ENCODE data around the gene TRIM15.

The TRIM15 gene

GRCh38 chr6:30188541-30188940 is 25.2 kb downstream of the TRIM15 start:
- no peak for TF ChIP-seq TAF1 (IDR thresholded peaks at IDR 0.05; ENCODE audit: low read depth, low read length)
- FAIRE-seq (no peak), DNase-seq (ENCODE audit: insufficient read length, low spot score) (no peak)

- FAIRE-seq, result no peak
- no peak for DNase-seq (ENCODE audit: insufficient read length, low spot score)
- TF ChIP-seq SPI1 (IDR thresholded peaks at IDR 0.05; ENCODE audit: low read depth, low read length), result no peak
- TF ChIP-seq POLR2AphosphoS5 (IDR thresholded peaks at IDR 0.05; ENCODE audit: low read depth, low read length), result 0 out of 2 replicates have a peak, but pooled peaks have one; percentile 20
Measured at GRCh38 chr6:30192076-30192475, 28.7 kb downstream of the TRIM15 start.

GRCh38 chr6:30194797-30195690 is 31.7 kb downstream of the TRIM15 start:
- DNase-seq (ENCODE audit: insufficient read length, low spot score) (no peak), FAIRE-seq (no peak)
- TF ChIP-seq POU2F2 (IDR thresholded peaks at IDR 0.05; ENCODE audit: low read depth, low read length) (no peak), POLR2AphosphoS5 (IDR thresholded peaks at IDR 0.05; ENCODE audit: low read depth, low read length) (no peak), POLR2A (IDR thresholded peaks at IDR 0.05; ENCODE audit: low read depth, low read length) (no peak), TAF1 (IDR thresholded peaks at IDR 0.05; ENCODE audit: low read depth, low read length) (no peak), PAX5 (IDR thresholded peaks at IDR 0.05; ENCODE audit: insufficient read depth, low read length, severe bottlenecking) (no peak), SPI1 (IDR thresholded peaks at IDR 0.05; ENCODE audit: low read depth, low read length) (no peak)

GRCh38 chr6:30195951-30196350 is 32.6 kb downstream of the TRIM15 start:
- DNase-seq (ENCODE audit: insufficient read length, low spot score), result no peak
- no peak for FAIRE-seq
- TF ChIP-seq POU2F2 (IDR thresholded peaks at IDR 0.05; ENCODE audit: low read depth, low read length) (no peak), SPI1 (IDR thresholded peaks at IDR 0.05; ENCODE audit: low read depth, low read length) (no peak), POLR2A (IDR thresholded peaks at IDR 0.05; ENCODE audit: low read depth, low read length) (no peak), TAF1 (IDR thresholded peaks at IDR 0.05; ENCODE audit: low read depth, low read length) (no peak), PAX5 (IDR thresholded peaks at IDR 0.05; ENCODE audit: insufficient read depth, low read length, severe bottlenecking) (no peak), POLR2AphosphoS5 (IDR thresholded peaks at IDR 0.05; ENCODE audit: low read depth, low read length) (no peak)

- FAIRE-seq (no peak), DNase-seq (ENCODE audit: insufficient read length, low spot score) (no peak)
- TF ChIP-seq TAF1 (IDR thresholded peaks at IDR 0.05; ENCODE audit: low read depth, low read length), result no peak
- TF ChIP-seq SPI1 (IDR thresholded peaks at IDR 0.05; ENCODE audit: low read depth, low read length), result no peak
- no peak for TF ChIP-seq POU2F2 (IDR thresholded peaks at IDR 0.05; ENCODE audit: low read depth, low read length)
- no peak for TF ChIP-seq POLR2A (IDR thresholded peaks at IDR 0.05; ENCODE audit: low read depth, low read length)
- no peak for TF ChIP-seq POLR2AphosphoS5 (IDR thresholded peaks at IDR 0.05; ENCODE audit: low read depth, low read length)
- TF ChIP-seq PAX5 (IDR thresholded peaks at IDR 0.05; ENCODE audit: insufficient read depth, low read length, severe bottlenecking), result no peak
Measured at GRCh38 chr6:30196376-30196775, 33.0 kb downstream of the TRIM15 start.

GRCh38 chr6:30198166-30199084 is 35.1 kb downstream of the TRIM15 start:
- TF ChIP-seq PAX5 (IDR thresholded peaks at IDR 0.05; ENCODE audit: insufficient read depth, low read length, severe bottlenecking), result no peak
- DNase-seq (ENCODE audit: insufficient read length, low spot score) (no peak), FAIRE-seq (no peak)

GRCh38 chr6:30200551-30201281 is 37.4 kb downstream of the TRIM15 start:
- TF ChIP-seq PAX5 (IDR thresholded peaks at IDR 0.05; ENCODE audit: insufficient read depth, low read length, severe bottlenecking) (no peak), SPI1 (IDR thresholded peaks at IDR 0.05; ENCODE audit: low read depth, low read length) (peak; percentile 100), POLR2A (IDR thresholded peaks at IDR 0.05; ENCODE audit: low read depth, low read length) (no peak), TAF1 (IDR thresholded peaks at IDR 0.05; ENCODE audit: low read depth, low read length) (no peak), POLR2AphosphoS5 (IDR thresholded peaks at IDR 0.05; ENCODE audit: low read depth, low read length) (no peak), POU2F2 (IDR thresholded peaks at IDR 0.05; ENCODE audit: low read depth, low read length) (peak; percentile 71; the same call in 1 of the 2 replicates)
- peak; percentile 62 for DNase-seq (ENCODE audit: insufficient read length, low spot score)
- peak; percentile 91 for FAIRE-seq

GRCh38 chr6:30202366-30202765 is 39.0 kb downstream of the TRIM15 start:
- no peak for TF ChIP-seq POLR2AphosphoS5 (IDR thresholded peaks at IDR 0.05; ENCODE audit: low read depth, low read length)
- no peak for TF ChIP-seq PAX5 (IDR thresholded peaks at IDR 0.05; ENCODE audit: insufficient read depth, low read length, severe bottlenecking)
- no peak for TF ChIP-seq TAF1 (IDR thresholded peaks at IDR 0.05; ENCODE audit: low read depth, low read length)
- TF ChIP-seq POLR2A (IDR thresholded peaks at IDR 0.05; ENCODE audit: low read depth, low read length), result no peak
- no peak for TF ChIP-seq SPI1 (IDR thresholded peaks at IDR 0.05; ENCODE audit: low read depth, low read length)
- TF ChIP-seq POU2F2 (IDR thresholded peaks at IDR 0.05; ENCODE audit: low read depth, low read length), result no peak
- no peak for FAIRE-seq
- DNase-seq (ENCODE audit: insufficient read length, low spot score), result no peak

- TF ChIP-seq POLR2A (IDR thresholded peaks at IDR 0.05; ENCODE audit: low read depth, low read length) (no peak), TAF1 (IDR thresholded peaks at IDR 0.05; ENCODE audit: low read depth, low read length) (no peak), POLR2AphosphoS5 (IDR thresholded peaks at IDR 0.05; ENCODE audit: low read depth, low read length) (no peak), SPI1 (IDR thresholded peaks at IDR 0.05; ENCODE audit: low read depth, low read length) (no peak), PAX5 (IDR thresholded peaks at IDR 0.05; ENCODE audit: insufficient read depth, low read length, severe bottlenecking) (no peak), POU2F2 (IDR thresholded peaks at IDR 0.05; ENCODE audit: low read depth, low read length) (no peak)
- no peak for DNase-seq (ENCODE audit: insufficient read length, low spot score)
- no peak for FAIRE-seq
Measured at GRCh38 chr6:30204116-30204515, 40.8 kb downstream of the TRIM15 start.

Measured in GM12891 (cell line).